ENCODE results near the gene MACROH2A1.

MACROH2A1 gene

GRCh38 chr5:135353952-135354721, 44.9 kb downstream of the MACROH2A1 start:
- DNase-seq: no peak

GRCh38 chr5:135350536-135350935, 48.5 kb downstream of the MACROH2A1 start:
- no peak for DNase-seq

- DNase-seq: no peak
Observed at GRCh38 chr5:135349886-135350285, 49.1 kb downstream of the MACROH2A1 start.

- no peak for DNase-seq
Observed at GRCh38 chr5:135349451-135349850, 49.6 kb downstream of the MACROH2A1 start.

GRCh38 chr5:135348918-135349317, 50.1 kb downstream of the MACROH2A1 start:
- no peak for DNase-seq

- no peak for DNase-seq
Observed at GRCh38 chr5:135347392-135347791, 51.6 kb downstream of the MACROH2A1 start.

- no peak for DNase-seq
Observed at GRCh38 chr5:135345956-135346731, 52.9 kb downstream of the MACROH2A1 start.

GRCh38 chr5:135344349-135344748, 54.7 kb downstream of the MACROH2A1 start:
- DNase-seq: no peak

GRCh38 chr5:135343413-135343812, 55.6 kb downstream of the MACROH2A1 start:
- no peak for DNase-seq

- no peak for DNase-seq
Observed at GRCh38 chr5:135342551-135342875, 56.5 kb downstream of the MACROH2A1 start.

- DNase-seq: no peak
Observed at GRCh38 chr5:135341696-135342550, 57.1 kb downstream of the MACROH2A1 start.

- no peak for DNase-seq
Observed at GRCh38 chr5:135341016-135341666, 57.9 kb downstream of the MACROH2A1 start.

GRCh38 chr5:135340568-135340967, 58.5 kb downstream of the MACROH2A1 start:
- no peak for DNase-seq

- no peak for DNase-seq
Observed at GRCh38 chr5:135339623-135340022, 59.4 kb downstream of the MACROH2A1 start.

GRCh38 chr5:135339189-135339588, 59.8 kb downstream of the MACROH2A1 start:
- DNase-seq: no peak

GRCh38 chr5:135337064-135337463, 62.0 kb downstream of the MACROH2A1 start:
- no peak for DNase-seq

GRCh38 chr5:135335031-135335828, 63.8 kb downstream of the MACROH2A1 start:
- DNase-seq: no peak

- DNase-seq: no peak
Observed at GRCh38 chr5:135333732-135334515, 65.1 kb downstream of the MACROH2A1 start.

- DNase-seq: no peak
Observed at GRCh38 chr5:135332519-135333150, 66.4 kb downstream of the MACROH2A1 start.

- DNase-seq: no peak
Observed at GRCh38 chr5:135331612-135332011, 67.4 kb downstream of the MACROH2A1 start.

GRCh38 chr5:135330798-135331096, 68.3 kb downstream of the MACROH2A1 start:
- DNase-seq: no peak

Measured in T-helper 9 cell (primary cell).